HepG2 (cell line): Measurements from ENCODE around the gene STAT5A. TPM values are rescaled to one million over a fixed set of nuclear protein-coding genes. Genes with fewer than 3 reads are reported as not detected.
A peak's percentile ranks its signal among the peaks of the same experiment; 100 is the strongest.

Source experiments
- CEBPG ChIP-seq: IDR thresholded peaks from 2 replicates; pipeline ENCODE4 v1.6.1; 2016
- CENPBD1 ChIP-seq: sonication (generic); formaldehyde crosslinking; IDR thresholded peaks from 2 replicates; pipeline ENCODE4 v1.8.0; 2022; ENCODE audit warnings: missing genetic modification reagents, low read depth, mild to moderate bottlenecking, borderline replicate concordance
- DR1 ChIP-seq: sonication (generic); formaldehyde crosslinking; IDR thresholded peaks from 2 replicates; pipeline ENCODE4 v1.8.0; 2021; ENCODE audit warnings: mild to moderate bottlenecking, missing genetic modification reagents, inconsistent platforms
- NFAT5 ChIP-seq: sonication (generic); formaldehyde crosslinking; IDR thresholded peaks from 2 replicates; pipeline ENCODE4 v1.4.0; 2020; ENCODE audit warnings: missing genetic modification reagents
- NR2F2 ChIP-seq: IDR thresholded peaks from 2 replicates; pipeline ENCODE4 v1.6.1; 2012; ENCODE audit warnings: low read depth, inconsistent platforms, borderline replicate concordance
- PHF20 ChIP-seq: sonication (generic); formaldehyde crosslinking; IDR thresholded peaks from 2 replicates; pipeline ENCODE4 v1.5.0; 2020; ENCODE audit warnings: mild to moderate bottlenecking, missing genetic modification reagents
- RXRB ChIP-seq: IDR thresholded peaks from 2 replicates; pipeline ENCODE4 v1.6.1; 2016; ENCODE audit warnings: borderline replicate concordance, missing genetic modification reagents, missing compliant biosample characterization
- TCF12 ChIP-seq, 2 experiments: fragments of 450-650 bp in 1 of 2; sonication (generic) in 1 of 2; formaldehyde crosslinking in 1 of 2; IDR thresholded peaks; 2 replicates each; pipeline versions ENCODE4 v1.6.1 to v1.8.0; 2017 to 2022; ENCODE audit warnings: antibody characterized with exemption in 1 of 2, mild to moderate bottlenecking in 1 of 2, missing genetic modification reagents in 1 of 2, moderate library complexity in 1 of 2
- TCF7L2 ChIP-seq: IDR thresholded peaks from 2 replicates; pipeline ENCODE4 v1.6.1; 2011; ENCODE audit warnings: mild to moderate bottlenecking, low read depth, low read length, moderate library complexity
- TFAP4 ChIP-seq: sonication (generic); IDR thresholded peaks from 2 replicates; pipeline ENCODE4 v1.6.1; 2016; ENCODE audit warnings: low read depth, borderline replicate concordance
- THRA ChIP-seq: sonication (generic); formaldehyde crosslinking; IDR thresholded peaks from 2 replicates; pipeline ENCODE4 v1.4.0; 2020; ENCODE audit warnings: missing genetic modification reagents, borderline replicate concordance
- ZSCAN21 ChIP-seq: sonication (generic); formaldehyde crosslinking; IDR thresholded peaks from 2 replicates; pipeline ENCODE4 v1.8.0; 2022; ENCODE audit warnings: mild to moderate bottlenecking, missing genetic modification reagents, moderate library complexity, borderline replicate concordance
- polyA plus RNA-seq, 8 experiments: library from polyadenylated mRNA; depleted of rRNA in 3 of 8; stranded (reverse) in 7 of 8; unstranded in 1 of 8; fragments of >200 nt; fragmentation: Illumina TruSeq in 4 of 8; extraction: Trizol in 4 of 8; gene quantifications; 2 replicates each; pipeline versions ENCODE4 v1.2.1 to v1.2.3, GENCODE V29; 2011 to 2016; ENCODE audit warnings: low read depth in 4 of 8, missing spikeins in 1 of 8, mixed read lengths in 1 of 8; ENCODE audit not compliant: insufficient read depth in 1 of 8
- total RNA-seq, 5 experiments: library from RNA; depleted of rRNA; stranded (reverse); fragments of >200 nt; fragmentation: Illumina TruSeq; extraction: Trizol; gene quantifications; 2 replicates each; pipeline ENCODE4 v1.2.3, GENCODE V29; 2016; ENCODE audit warnings: low read depth in 1 of 5
- TF ChIP-seq, protein P1 (sequence below): sonication (generic); formaldehyde crosslinking; IDR thresholded peaks from 2 replicates; pipeline ENCODE4 v1.4.0; 2020; ENCODE audit warnings: mild to moderate bottlenecking, missing genetic modification reagents

The STAT5A gene
- total and polyA plus RNA-seq, 2 of the 13 experiments (the other 11 are each of a cell fraction or from before 2014, with no cell fraction given): 1.4 to 4.1 TPM

- peak; percentile 69 for TF ChIP-seq RXRB
- peak; percentile 40; the same call in 1 of the 2 replicates for TF ChIP-seq THRA (CRISPR knock-in tag)
- no peak for TF ChIP-seq CENPBD1 (CRISPR knock-in tag)
- TF ChIP-seq TCF12 (IDR thresholded peaks at IDR 0.05): no peak
- TF ChIP-seq TCF12 (CRISPR knock-in tag; IDR thresholded peaks at IDR 0.05): no peak
- TF ChIP-seq ZSCAN21 (CRISPR knock-in tag): no peak
- peak; percentile 57; the same call in 1 of the 2 replicates for TF ChIP-seq NR2F2
- no peak for TF ChIP-seq NFAT5 (CRISPR knock-in tag)
- TF ChIP-seq CEBPG (CRISPR knock-in tag): 0 out of 2 replicates have a peak, but pooled peaks have one; percentile 4
- TF ChIP-seq TCF7L2: no peak
- TF ChIP-seq TFAP4: 0 out of 2 replicates have a peak, but pooled peaks have one; percentile 6
- TF ChIP-seq, protein P1, sequence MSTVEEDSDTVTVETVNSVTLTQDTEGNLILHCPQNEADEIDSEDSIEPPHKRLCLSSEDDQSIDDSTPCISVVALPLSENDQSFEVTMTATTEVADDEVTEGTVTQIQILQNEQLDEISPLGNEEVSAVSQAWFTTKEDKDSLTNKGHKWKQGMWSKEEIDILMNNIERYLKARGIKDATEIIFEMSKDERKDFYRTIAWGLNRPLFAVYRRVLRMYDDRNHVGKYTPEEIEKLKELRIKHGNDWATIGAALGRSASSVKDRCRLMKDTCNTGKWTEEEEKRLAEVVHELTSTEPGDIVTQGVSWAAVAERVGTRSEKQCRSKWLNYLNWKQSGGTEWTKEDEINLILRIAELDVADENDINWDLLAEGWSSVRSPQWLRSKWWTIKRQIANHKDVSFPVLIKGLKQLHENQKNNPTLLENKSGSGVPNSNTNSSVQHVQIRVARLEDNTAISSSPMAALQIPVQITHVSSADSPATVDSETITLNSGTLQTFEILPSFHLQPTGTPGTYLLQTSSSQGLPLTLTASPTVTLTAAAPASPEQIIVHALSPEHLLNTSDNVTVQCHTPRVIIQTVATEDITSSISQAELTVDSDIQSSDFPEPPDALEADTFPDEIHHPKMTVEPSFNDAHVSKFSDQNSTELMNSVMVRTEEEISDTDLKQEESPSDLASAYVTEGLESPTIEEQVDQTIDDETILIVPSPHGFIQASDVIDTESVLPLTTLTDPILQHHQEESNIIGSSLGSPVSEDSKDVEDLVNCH: no peak
- no peak for TF ChIP-seq DR1 (CRISPR knock-in tag)
- no peak for TF ChIP-seq PHF20 (CRISPR knock-in tag)
Observed at GRCh38 chr17:42246515-42246914, 41.8 kb upstream of the STAT5A start (continued).
